CD4-positive, alpha-beta T cell treated with Interleukin-17A for 4 hours (primary cell): ENCODE results near the gene PLCH2.

ENCODE experiments used
- DNase-seq: peaks from one replicate; pipeline ENCODE4 v3.0.0-alpha.2; 2020; ENCODE audit warnings: mixed read lengths

PLCH2 gene

GRCh38 chr1:2501041-2501819 is 25.1 kb downstream of the PLCH2 start:
- no peak for DNase-seq

GRCh38 chr1:2501820-2502119 is 25.7 kb downstream of the PLCH2 start:
- DNase-seq = no peak

GRCh38 chr1:2502210-2502609 is 26.1 kb downstream of the PLCH2 start:
- DNase-seq = no peak

- DNase-seq = no peak
These were observed 26.8 kb downstream of the PLCH2 start for GRCh38 chr1:2502661-2503553.

GRCh38 chr1:2503554-2504224 is 27.6 kb downstream of the PLCH2 start:
- DNase-seq = no peak

- DNase-seq = no peak
These were observed 28.3 kb downstream of the PLCH2 start for GRCh38 chr1:2504225-2504948.

- no peak for DNase-seq
These were observed 28.8 kb downstream of the PLCH2 start for GRCh38 chr1:2504949-2505272.

GRCh38 chr1:2505461-2505994 is 29.4 kb downstream of the PLCH2 start:
- DNase-seq = no peak

- no peak for DNase-seq
These were observed 30.1 kb downstream of the PLCH2 start for GRCh38 chr1:2506007-2506860.

GRCh38 chr1:2506901-2507565 is 30.9 kb downstream of the PLCH2 start:
- no peak for DNase-seq

- DNase-seq = no peak
These were observed 31.7 kb downstream of the PLCH2 start for GRCh38 chr1:2507744-2508155.

- DNase-seq = no peak
These were observed 32.1 kb downstream of the PLCH2 start for GRCh38 chr1:2508180-2508579.

GRCh38 chr1:2508751-2509150 is 32.7 kb downstream of the PLCH2 start:
- no peak for DNase-seq

GRCh38 chr1:2509589-2509988 is 33.5 kb downstream of the PLCH2 start:
- no peak for DNase-seq

GRCh38 chr1:2510366-2511155 is 34.5 kb downstream of the PLCH2 start:
- DNase-seq = no peak

GRCh38 chr1:2512862-2513421 is 36.9 kb downstream of the PLCH2 start:
- no peak for DNase-seq

- DNase-seq = no peak
These were observed 38.0 kb downstream of the PLCH2 start for GRCh38 chr1:2513939-2514652.

- DNase-seq = no peak
These were observed 39.0 kb downstream of the PLCH2 start for GRCh38 chr1:2514863-2515762.
